Panc1 (cell line): Measurements from ENCODE around the gene APLP1. TPM values are rescaled to one million over a fixed set of nuclear protein-coding genes. Genes with fewer than 3 reads are reported as not detected.

ENCODE experiments used
- ATAC-seq: fragments of 200-7000 bp; cut with Tn5 transposase; 2 replicates; pipeline ENCODE4 v1.9.1; 2020; ENCODE audit warnings: mild to moderate bottlenecking, moderate library complexity
- BruUV-seq: library from RNA; stranded (reverse); fragments of 400-500 nt; replicated peaks from 2 replicates; lab custom pipeline; 2021; lab: Mats Ljungman, UMichigan
- CTCF ChIA-PET: fragments of 300-600 bp; sonication (Branson Sonifier 250); formaldehyde crosslinking; loops from one replicate; lab custom pipeline; 2022; ENCODE audit warnings: antibody characterized with exemption; lab: Charles Lee
- POLR2A ChIA-PET: fragments of 300-600 bp; sonication (Branson Sonifier 250); formaldehyde crosslinking; loops from one replicate; lab custom pipeline; 2022; ENCODE audit warnings: antibody characterized with exemption; lab: Charles Lee
- DNase-seq: peaks from one replicate; pipeline ENCODE4 v3.0.0-alpha.2; 2010; ENCODE audit warnings: low read depth, low spot score
- H3K27ac ChIP-seq: 2 replicates; pipeline ENCODE4 v1.5.1; 2011; ENCODE audit warnings: mild to moderate bottlenecking, low read length, inconsistent platforms
- H3K27me3 ChIP-seq: fragments of 200-500 bp; sonication (Bioruptor generic); 2 replicates; pipeline ENCODE4 v1.6.0; 2014; ENCODE audit warnings: low read length, inconsistent platforms; ENCODE audit not compliant: control insufficient read depth, insufficient read depth
- H3K36me3 ChIP-seq: fragments of 200-500 bp; sonication (Bioruptor generic); 2 replicates; pipeline ENCODE4 v1.5.1; 2014; ENCODE audit warnings: inconsistent platforms, mild to moderate bottlenecking, low read length, moderate library complexity; ENCODE audit not compliant: control insufficient read depth, insufficient read depth
- H3K4me1 ChIP-seq: 2 replicates; pipeline ENCODE4 v1.5.1; 2011; ENCODE audit warnings: inconsistent platforms, mild to moderate bottlenecking, low read length, moderate library complexity; ENCODE audit not compliant: control insufficient read depth, insufficient read depth
- H3K4me3 ChIP-seq, 2 experiments: 2 replicates each; pipeline ENCODE4 v1.5.1; 2011 to 2012; ENCODE audit warnings: low read depth in 2 of 2, low read length in 2 of 2, mild to moderate bottlenecking in 2 of 2, inconsistent platforms in 1 of 2, moderate library complexity in 1 of 2
- H3K9me3 ChIP-seq: fragments of 200-500 bp; sonication (Bioruptor generic); 2 replicates; pipeline ENCODE4 v1.5.1; 2014; ENCODE audit warnings: low read depth, mild to moderate bottlenecking, inconsistent platforms, low read length, moderate library complexity; ENCODE audit not compliant: control insufficient read depth, insufficient read depth
- POLR2AphosphoS5 ChIP-seq: IDR thresholded peaks from 2 replicates; pipeline ENCODE4 v1.6.1; 2012; ENCODE audit warnings: mild to moderate bottlenecking, low read depth, low read length, moderate library complexity
- SIN3A ChIP-seq: IDR thresholded peaks from 2 replicates; pipeline ENCODE4 v1.6.1; 2012; ENCODE audit warnings: low read depth, mild to moderate bottlenecking, low read length, moderate library complexity, borderline replicate concordance; ENCODE audit not compliant: insufficient read depth
- TCF7L2 ChIP-seq: IDR thresholded peaks from 2 replicates; pipeline ENCODE4 v1.6.1; 2011; ENCODE audit warnings: mild to moderate bottlenecking, low read depth, low read length, inconsistent platforms
- in situ Hi-C: cut with HindIII; loops from 2 replicates; pipeline ENCODE4 v1.10.0; 2016; ENCODE audit warnings: low sequenced_read_pairs, low pct_unique_long_range_greater_than_20kb
- intact Hi-C: fragments of 100-400 bp; cut with micrococcal nuclease; formaldehyde crosslinking; loops from one replicate; pipeline ENCODE4 v1.10.0; 2022; ENCODE audit not compliant: unreplicated experiment
- total RNA-seq: library from RNA; stranded (reverse); gene quantifications from one replicate; pipeline ENCODE4 v1.2.1, GENCODE V29; 2021; ENCODE audit not compliant: unreplicated experiment
- TF ChIP-seq, protein P1 (sequence below), 2 experiments: IDR thresholded peaks; 2 replicates each; pipeline ENCODE4 v1.6.1; 2011 to 2012; ENCODE audit warnings: low read depth in 2 of 2, control low read depth in 1 of 2, low read length in 1 of 2, mild to moderate bottlenecking in 1 of 2, moderate library complexity in 1 of 2; ENCODE audit not compliant: insufficient read depth in 1 of 2
- TF ChIP-seq, protein P2 (sequence below): fragments of 450-650 bp; IDR thresholded peaks from 2 replicates; pipeline ENCODE4 v1.5.1; 2017; ENCODE audit warnings: mild to moderate bottlenecking

The APLP1 gene
- total RNA-seq, 1 experiment from 2014 or later: 74.6 TPM

DNA sequence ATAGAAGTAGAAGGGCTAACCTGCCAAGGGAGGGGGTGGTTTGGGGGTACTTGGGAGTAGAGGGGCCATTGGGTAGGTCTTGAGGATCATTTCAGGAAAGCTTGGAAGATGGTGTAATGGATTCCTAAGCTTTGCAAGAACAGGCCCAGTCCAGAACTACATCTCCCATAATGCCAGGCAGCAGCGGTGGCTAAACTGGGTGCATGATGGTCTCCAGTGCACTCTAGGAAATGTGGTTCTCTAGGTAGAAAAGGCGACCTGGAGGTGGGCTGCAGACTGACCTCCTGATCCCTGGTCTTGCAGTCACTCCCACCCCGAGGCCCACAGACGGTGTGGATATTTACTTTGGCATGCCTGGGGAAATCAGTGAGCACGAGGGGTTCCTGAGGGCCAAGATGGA, 3.8 kb downstream of the APLP1 start:
- Histone ChIP-seq H3K27me3 (no peaks in the 10 kb centered on the region), H3K4me3 (no peak overlapping the region), H3K27ac (no peak overlapping the region), H3K36me3 (no peaks in the 10 kb centered on the region), H3K9me3 (no peaks in the 10 kb centered on the region), H3K4me1 (peaks cover 9% of the 10 kb centered on the region)
- BruUV-seq: no TSS peak
- no peak for TF ChIP-seq SIN3A
- TF ChIP-seq, protein P1, sequence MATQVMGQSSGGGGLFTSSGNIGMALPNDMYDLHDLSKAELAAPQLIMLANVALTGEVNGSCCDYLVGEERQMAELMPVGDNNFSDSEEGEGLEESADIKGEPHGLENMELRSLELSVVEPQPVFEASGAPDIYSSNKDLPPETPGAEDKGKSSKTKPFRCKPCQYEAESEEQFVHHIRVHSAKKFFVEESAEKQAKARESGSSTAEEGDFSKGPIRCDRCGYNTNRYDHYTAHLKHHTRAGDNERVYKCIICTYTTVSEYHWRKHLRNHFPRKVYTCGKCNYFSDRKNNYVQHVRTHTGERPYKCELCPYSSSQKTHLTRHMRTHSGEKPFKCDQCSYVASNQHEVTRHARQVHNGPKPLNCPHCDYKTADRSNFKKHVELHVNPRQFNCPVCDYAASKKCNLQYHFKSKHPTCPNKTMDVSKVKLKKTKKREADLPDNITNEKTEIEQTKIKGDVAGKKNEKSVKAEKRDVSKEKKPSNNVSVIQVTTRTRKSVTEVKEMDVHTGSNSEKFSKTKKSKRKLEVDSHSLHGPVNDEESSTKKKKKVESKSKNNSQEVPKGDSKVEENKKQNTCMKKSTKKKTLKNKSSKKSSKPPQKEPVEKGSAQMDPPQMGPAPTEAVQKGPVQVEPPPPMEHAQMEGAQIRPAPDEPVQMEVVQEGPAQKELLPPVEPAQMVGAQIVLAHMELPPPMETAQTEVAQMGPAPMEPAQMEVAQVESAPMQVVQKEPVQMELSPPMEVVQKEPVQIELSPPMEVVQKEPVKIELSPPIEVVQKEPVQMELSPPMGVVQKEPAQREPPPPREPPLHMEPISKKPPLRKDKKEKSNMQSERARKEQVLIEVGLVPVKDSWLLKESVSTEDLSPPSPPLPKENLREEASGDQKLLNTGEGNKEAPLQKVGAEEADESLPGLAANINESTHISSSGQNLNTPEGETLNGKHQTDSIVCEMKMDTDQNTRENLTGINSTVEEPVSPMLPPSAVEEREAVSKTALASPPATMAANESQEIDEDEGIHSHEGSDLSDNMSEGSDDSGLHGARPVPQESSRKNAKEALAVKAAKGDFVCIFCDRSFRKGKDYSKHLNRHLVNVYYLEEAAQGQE (IDR thresholded peaks at IDR 0.05; ENCODE audit: insufficient read depth in 1 of 2, low read depth in 2 of 2, low read length in 1 of 2): no peak
- TF ChIP-seq, protein P2, sequence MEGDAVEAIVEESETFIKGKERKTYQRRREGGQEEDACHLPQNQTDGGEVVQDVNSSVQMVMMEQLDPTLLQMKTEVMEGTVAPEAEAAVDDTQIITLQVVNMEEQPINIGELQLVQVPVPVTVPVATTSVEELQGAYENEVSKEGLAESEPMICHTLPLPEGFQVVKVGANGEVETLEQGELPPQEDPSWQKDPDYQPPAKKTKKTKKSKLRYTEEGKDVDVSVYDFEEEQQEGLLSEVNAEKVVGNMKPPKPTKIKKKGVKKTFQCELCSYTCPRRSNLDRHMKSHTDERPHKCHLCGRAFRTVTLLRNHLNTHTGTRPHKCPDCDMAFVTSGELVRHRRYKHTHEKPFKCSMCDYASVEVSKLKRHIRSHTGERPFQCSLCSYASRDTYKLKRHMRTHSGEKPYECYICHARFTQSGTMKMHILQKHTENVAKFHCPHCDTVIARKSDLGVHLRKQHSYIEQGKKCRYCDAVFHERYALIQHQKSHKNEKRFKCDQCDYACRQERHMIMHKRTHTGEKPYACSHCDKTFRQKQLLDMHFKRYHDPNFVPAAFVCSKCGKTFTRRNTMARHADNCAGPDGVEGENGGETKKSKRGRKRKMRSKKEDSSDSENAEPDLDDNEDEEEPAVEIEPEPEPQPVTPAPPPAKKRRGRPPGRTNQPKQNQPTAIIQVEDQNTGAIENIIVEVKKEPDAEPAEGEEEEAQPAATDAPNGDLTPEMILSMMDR: no peak
- no peak for TF ChIP-seq POLR2AphosphoS5
- TF ChIP-seq TCF7L2: no peak
- intact Hi-C loops: no loop called here
- ChIA-PET POLR2A (no interaction called here), CTCF (no interaction called here)
- ATAC-seq: no peak
- in situ Hi-C loops: no loop called here
- no peak for DNase-seq

DNA sequence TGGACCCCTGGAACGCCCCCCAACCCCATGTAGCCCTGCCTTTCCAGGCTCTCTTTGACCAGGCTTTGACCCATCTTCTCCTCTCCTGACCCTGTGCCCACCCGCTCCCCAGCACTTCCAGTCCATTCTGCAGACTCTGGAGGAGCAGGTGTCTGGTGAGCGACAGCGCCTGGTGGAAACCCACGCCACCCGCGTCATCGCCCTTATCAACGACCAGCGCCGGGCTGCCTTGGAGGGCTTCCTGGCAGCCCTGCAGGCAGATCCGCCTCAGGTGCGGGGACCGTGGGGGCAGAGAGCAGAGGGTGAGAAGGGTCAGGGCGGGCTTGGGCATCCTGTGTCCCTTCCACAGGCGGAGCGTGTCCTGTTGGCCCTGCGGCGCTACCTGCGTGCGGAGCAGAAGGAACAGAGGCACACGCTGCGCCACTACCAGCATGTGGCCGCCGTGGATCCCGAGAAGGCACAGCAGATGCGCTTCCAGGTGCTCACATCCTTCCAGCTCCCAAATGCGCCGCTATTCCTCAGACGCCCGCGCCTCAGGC, 6.1 kb downstream of the APLP1 start:
- ChIA-PET CTCF (no interaction called here), POLR2A (no interaction called here)
- TF ChIP-seq POLR2AphosphoS5: no peak
- TF ChIP-seq, protein P2: no peak
- no peak for TF ChIP-seq SIN3A
- TF ChIP-seq, protein P1 (IDR thresholded peaks at IDR 0.05; ENCODE audit: insufficient read depth in 1 of 2, low read depth in 2 of 2, low read length in 1 of 2): no peak
- no peak for TF ChIP-seq TCF7L2
- DNase-seq (no peak), ATAC-seq (no peak)
- Histone ChIP-seq H3K27ac (no peak overlapping the region), H3K4me3 (no peak overlapping the region), H3K9me3 (no peaks in the 10 kb centered on the region), H3K4me1 (peaks cover 3% of the 10 kb centered on the region), H3K36me3 (no peaks in the 10 kb centered on the region), H3K27me3 (no peaks in the 10 kb centered on the region)
- intact Hi-C loops (no loop called here), in situ Hi-C loops (no loop called here)
- no TSS peak for BruUV-seq
